Stomach (tissue), 9 donors: ENCODE measurements around the gene KRT33A. TPM values are rescaled to one million over a fixed set of nuclear protein-coding genes. Genes with fewer than 3 reads are reported as not detected.

Experiments used
- DNase-seq, 2 donors: peaks; one replicate each; pipeline versions ENCODE4 v3.0.0 to v3.0.0-alpha.2; 2013 to 2019
- H3K27ac ChIP-seq, 5 donors: fragments of 200-600 bp in 4 of 5; sonication (generic) in 4 of 5; one replicate each; pipeline ENCODE4 v1.5.1; 2013 to 2019; ENCODE audit warnings: mild to moderate bottlenecking in 1 of 5, moderate library complexity in 1 of 5
- H3K27me3 ChIP-seq, 3 donors: fragments of 200-600 bp; sonication (generic); one replicate each; pipeline ENCODE4 v1.5.1; 2017 to 2019; ENCODE audit warnings: mixed run types in 1 of 3
- H3K36me3 ChIP-seq, 4 donors: fragments of 200-600 bp; sonication (generic); 1 replicate in 3 of 4; 2 replicates in 1 of 4; pipeline ENCODE4 v1.5.1; 2016 to 2019
- H3K4me1 ChIP-seq, 4 donors: fragments of 200-600 bp; sonication (generic); one replicate each; pipeline ENCODE4 v1.5.1; 2016 to 2019
- H3K4me3 ChIP-seq, 4 donors: fragments of 200-600 bp; sonication (generic) in 3 of 4; one replicate each; pipeline ENCODE4 v1.5.1; 2016 to 2019; ENCODE audit warnings: mild to moderate bottlenecking in 1 of 4
- H3K9me3 ChIP-seq, 4 donors: fragments of 200-600 bp; sonication (generic); one replicate each; pipeline ENCODE4 v1.5.1; 2016 to 2019
- EP300 ChIP-seq: sonication (generic); formaldehyde crosslinking; IDR thresholded peaks from one replicate; pipeline ENCODE4 v1.6.1; 2017; ENCODE audit warnings: antibody characterized with exemption
- POLR2A ChIP-seq, 4 donors: fragments of 450-650 bp; IDR thresholded peaks; one replicate each; pipeline ENCODE4 v1.6.1; 2016; ENCODE audit warnings: antibody characterized with exemption in 4 of 4, control low read depth in 2 of 4, mild to moderate bottlenecking in 1 of 4, moderate library complexity in 1 of 4
- POLR2AphosphoS5 ChIP-seq, 3 donors: sonication (generic); formaldehyde crosslinking; IDR thresholded peaks; one replicate each; pipeline ENCODE4 v1.6.1; 2016; ENCODE audit warnings: antibody characterized with exemption in 3 of 3
- WGBS, 5 donors: extraction: QIAGEN DNeasy Blood & Tissue Kit in 3 of 5; methylation state at CpG; one replicate each; pipeline versions ENCODE4 v1.1.5 to v1.1.7; 2013 to 2018; 5-methylcytosine and 5-hydroxymethylcytosine counted together
- intact Hi-C: fragments of 100-400 bp; cut with DNase I; formaldehyde crosslinking; loops from one replicate; pipeline ENCODE4 v1.15.1; 2023; ENCODE audit warnings: low total_unique reads
- polyA plus RNA-seq, 3 donors: library from polyadenylated mRNA; stranded (reverse); fragments of 200-250 nt; gene quantifications; one replicate each; pipeline ENCODE4 v1.2.3, GENCODE V29; 2013
- total RNA-seq, 5 donors: library from RNA; depleted of rRNA; stranded (reverse); fragments of >200 nt; gene quantifications; one replicate each; pipeline versions ENCODE4 v1.1.0 to v1.2.3, GENCODE V29; 2014 to 2016
- TF ChIP-seq, protein P1 (sequence below), 7 experiments: fragments of 450-650 bp in 4 of 7; fragments of 200-600 bp in 3 of 7; sonication (generic) in 3 of 7; IDR thresholded peaks; one replicate each; pipeline ENCODE4 v1.5.1; 2016 to 2019; ENCODE audit warnings: antibody characterized with exemption in 7 of 7, control low read depth in 2 of 7, mild to moderate bottlenecking in 1 of 7
- donor health status: healthy with polysubstance abuse.
- donor health status: Bipolar disorder and iron deficiency.
- donor health status: healthy.

The KRT33A gene
- total and polyA plus RNA-seq, 8 donors = 0.45 TPM; not detected in 7

DNA sequence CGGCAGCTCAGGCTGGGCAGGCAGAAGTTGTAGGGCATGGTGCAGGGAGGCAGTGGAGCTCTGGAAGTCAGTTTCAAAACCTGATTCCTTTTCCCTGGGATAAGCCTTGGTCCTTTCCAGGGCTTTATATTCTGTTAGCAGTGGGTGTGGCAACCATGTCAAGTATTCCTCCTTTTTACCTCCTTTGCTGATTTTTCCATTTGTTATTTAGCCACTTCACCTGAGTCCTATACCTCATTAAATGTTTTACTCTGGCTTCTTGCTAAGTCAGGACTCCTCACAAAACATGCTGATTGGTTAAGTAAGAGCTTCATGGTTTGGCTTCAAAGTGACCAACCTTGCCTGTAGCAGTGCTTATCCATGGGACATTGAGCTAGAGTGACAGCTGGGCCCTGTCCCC, 19.1 kb upstream of the KRT33A start, which contains the start of gene KRT33B:
Gene KRT33B, minus strand, starts transcription at position 101 of the 400 bp plus-strand sequence. Its CDS starts 63 bp downstream, at position 38.
- 75 to 100% (median 92%) methylated on average over 1 of the region's 1 CpG for WGBS, 5 donors
- H3K4me3 ChIP-seq = no peak within 1 kb of the TSS
- no peaks in the 10 kb centered on the region for H3K36me3 ChIP-seq
- no peak for DNase-seq
- no peaks in the 10 kb centered on the region for H3K4me1 ChIP-seq
- no peaks in the 10 kb centered on the region for H3K27me3 ChIP-seq
- intact Hi-C loops = no loop called here
- H3K9me3 ChIP-seq = no peaks in the 10 kb centered on the region
- H3K27ac ChIP-seq = no peak within 1 kb of the TSS
- TF ChIP-seq POLR2A (IDR thresholded peaks at IDR 0.05) (no peak), EP300 (no peak), POLR2AphosphoS5 (IDR thresholded peaks at IDR 0.05) (no peak)
- TF ChIP-seq, protein P1, sequence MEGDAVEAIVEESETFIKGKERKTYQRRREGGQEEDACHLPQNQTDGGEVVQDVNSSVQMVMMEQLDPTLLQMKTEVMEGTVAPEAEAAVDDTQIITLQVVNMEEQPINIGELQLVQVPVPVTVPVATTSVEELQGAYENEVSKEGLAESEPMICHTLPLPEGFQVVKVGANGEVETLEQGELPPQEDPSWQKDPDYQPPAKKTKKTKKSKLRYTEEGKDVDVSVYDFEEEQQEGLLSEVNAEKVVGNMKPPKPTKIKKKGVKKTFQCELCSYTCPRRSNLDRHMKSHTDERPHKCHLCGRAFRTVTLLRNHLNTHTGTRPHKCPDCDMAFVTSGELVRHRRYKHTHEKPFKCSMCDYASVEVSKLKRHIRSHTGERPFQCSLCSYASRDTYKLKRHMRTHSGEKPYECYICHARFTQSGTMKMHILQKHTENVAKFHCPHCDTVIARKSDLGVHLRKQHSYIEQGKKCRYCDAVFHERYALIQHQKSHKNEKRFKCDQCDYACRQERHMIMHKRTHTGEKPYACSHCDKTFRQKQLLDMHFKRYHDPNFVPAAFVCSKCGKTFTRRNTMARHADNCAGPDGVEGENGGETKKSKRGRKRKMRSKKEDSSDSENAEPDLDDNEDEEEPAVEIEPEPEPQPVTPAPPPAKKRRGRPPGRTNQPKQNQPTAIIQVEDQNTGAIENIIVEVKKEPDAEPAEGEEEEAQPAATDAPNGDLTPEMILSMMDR (IDR thresholded peaks at IDR 0.05) = no peak

DNA sequence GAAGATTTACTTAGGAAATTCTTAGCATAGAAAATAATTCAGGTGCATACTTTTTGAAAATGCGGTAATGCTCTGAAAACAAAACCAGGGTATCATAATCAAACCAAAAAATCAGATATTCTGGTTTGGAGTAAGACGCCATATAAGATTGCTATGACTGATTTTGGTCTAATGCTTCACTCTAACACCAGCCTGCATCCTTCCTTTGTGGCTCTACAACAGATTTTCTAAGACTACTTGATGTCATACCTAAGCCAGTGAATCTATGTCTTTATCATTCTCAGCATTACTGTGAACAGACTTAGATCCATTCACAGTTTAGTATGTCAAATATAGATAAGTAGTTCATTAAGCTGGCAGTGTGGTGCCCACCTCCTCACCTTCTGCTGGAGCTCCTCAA, 18.4 kb upstream of the KRT33A start:
- no peaks in the 10 kb centered on the region for H3K9me3 ChIP-seq
- H3K4me1 ChIP-seq = no peaks in the 10 kb centered on the region
- no peak overlapping the region for H3K27ac ChIP-seq
- no peak overlapping the region for H3K4me3 ChIP-seq
- no peaks in the 10 kb centered on the region for H3K27me3 ChIP-seq
- 84 to 93% (median 92%) methylated on average over 2 of the region's 2 CpGs for WGBS, 5 donors
- DNase-seq = no peak
- no peaks in the 10 kb centered on the region for H3K36me3 ChIP-seq
- intact Hi-C loops = no loop called here
- TF ChIP-seq POLR2AphosphoS5 (IDR thresholded peaks at IDR 0.05) (no peak), EP300 (no peak), POLR2A (IDR thresholded peaks at IDR 0.05) (no peak)
- TF ChIP-seq, protein P1 (IDR thresholded peaks at IDR 0.05) = no peak

DNA sequence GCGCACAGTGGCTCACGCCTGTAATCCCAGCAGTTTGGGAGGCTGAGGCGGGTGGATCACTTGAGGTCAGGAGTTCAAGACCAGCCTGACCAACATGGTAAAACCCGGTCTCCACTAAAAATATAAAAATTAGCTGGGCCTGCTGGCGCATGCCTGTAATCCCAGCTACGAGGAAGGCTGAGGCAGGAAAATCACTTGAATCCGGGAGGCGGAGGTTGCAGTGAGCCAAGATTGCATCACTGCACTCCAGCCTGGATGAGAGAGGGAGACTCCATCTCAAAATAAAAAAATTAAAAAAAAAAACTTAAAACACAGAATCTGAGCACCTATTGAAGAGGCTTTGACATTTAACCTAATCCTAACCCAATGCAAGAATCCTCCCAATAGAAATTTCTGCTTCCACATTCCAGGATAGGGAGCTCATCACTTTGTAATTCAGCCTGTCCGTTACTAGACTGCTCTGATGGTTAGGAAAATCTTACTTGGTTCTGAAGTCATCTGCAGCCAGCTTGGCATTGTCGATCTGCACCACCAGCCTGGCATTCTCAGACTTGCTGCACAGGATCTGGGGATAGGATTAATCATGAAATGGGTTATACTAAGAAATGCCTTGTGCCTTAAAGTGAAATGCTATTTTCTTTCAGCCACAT, 16.9 kb upstream of the KRT33A start:
- H3K27ac ChIP-seq = no peak overlapping the region
- no peak overlapping the region for H3K4me3 ChIP-seq
- 75 to 92% (median 88%) methylated on average over 10 of the region's 10 CpGs for WGBS, 5 donors
- TF ChIP-seq POLR2AphosphoS5 (IDR thresholded peaks at IDR 0.05) = no peak
- TF ChIP-seq, protein P1 (IDR thresholded peaks at IDR 0.05) = no peak
- H3K27me3 ChIP-seq = no peaks in the 10 kb centered on the region
- DNase-seq = no peak
- intact Hi-C loops = no loop called here
- H3K36me3 ChIP-seq = no peaks in the 10 kb centered on the region
- H3K4me1 ChIP-seq = no peaks in the 10 kb centered on the region
- H3K9me3 ChIP-seq = no peaks in the 10 kb centered on the region

DNA sequence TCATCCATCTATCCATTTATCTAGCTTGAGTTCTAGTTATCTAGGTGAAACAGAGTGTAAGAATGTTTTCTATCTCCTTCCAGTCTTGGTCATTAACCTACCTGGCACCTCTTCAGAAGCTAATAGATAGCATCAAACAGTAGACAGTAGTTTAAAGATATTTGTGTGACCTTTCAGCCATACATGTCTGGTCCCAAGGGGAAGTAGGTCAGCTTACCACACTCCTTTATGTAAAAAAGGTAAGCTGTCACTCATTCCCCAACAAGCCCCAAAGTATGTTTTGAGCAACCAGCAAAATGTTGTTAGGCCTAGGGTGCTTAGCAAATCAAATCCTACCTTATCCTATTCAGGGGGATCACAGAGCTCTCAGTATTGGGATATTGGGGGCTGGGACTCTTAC, 15.4 kb upstream of the KRT33A start:
- Histone ChIP-seq H3K36me3 (no peaks in the 10 kb centered on the region), H3K27me3 (no peaks in the 10 kb centered on the region), H3K9me3 (no peaks in the 10 kb centered on the region), H3K4me3 (no peak overlapping the region), H3K27ac (no peak overlapping the region), H3K4me1 (no peaks in the 10 kb centered on the region)
- intact Hi-C loops = no loop called here
- no peak for TF ChIP-seq POLR2AphosphoS5 (IDR thresholded peaks at IDR 0.05)
- TF ChIP-seq, protein P1 (IDR thresholded peaks at IDR 0.05) = no peak
- no peak for TF ChIP-seq POLR2A (IDR thresholded peaks at IDR 0.05)
- TF ChIP-seq EP300 = no peak
- no peak for DNase-seq
